Measurements from ENCODE around the gene CLEC10A. TPM values are rescaled to one million over a fixed set of nuclear protein-coding genes. Genes with fewer than 3 reads are reported as not detected.

Gene CLEC10A
- total RNA-seq, 2 donors from 2014 or later = 0.55 to 5.7 TPM

GRCh38 chr17:7108981-7109380, 28.9 kb upstream of the CLEC10A start:
- Histone ChIP-seq H3K4me3 (no peak overlapping the region), H3K27me3 (replicated peaks; ENCODE audit: insufficient read depth) (no peaks in the 10 kb centered on the region), H3K27ac (no peak overlapping the region), H3K9me3 (no peaks in the 10 kb centered on the region), H3K4me1 (replicated peaks) (no peaks in the 10 kb centered on the region), H3K36me3 (no peaks in the 10 kb centered on the region)
- intact Hi-C loops (cut with DNase I) = no loop called here
- TF ChIP-seq POLR2A (IDR thresholded peaks at IDR 0.05) (no peak), POLR2AphosphoS5 (IDR thresholded peaks at IDR 0.05) (no peak), CTCF (IDR thresholded peaks at IDR 0.05) (no peak)
- no peak for DNase-seq (ENCODE audit: low spot score)
- 90% methylated on average over 9 of the region's 9 CpGs for WGBS

GRCh38 chr17:7108560-7108925, 28.5 kb upstream of the CLEC10A start:
- Histone ChIP-seq H3K9me3 (no peaks in the 10 kb centered on the region), H3K27ac (no peak overlapping the region), H3K4me3 (no peak overlapping the region), H3K4me1 (replicated peaks) (no peaks in the 10 kb centered on the region), H3K27me3 (replicated peaks; ENCODE audit: insufficient read depth) (no peaks in the 10 kb centered on the region), H3K36me3 (no peaks in the 10 kb centered on the region)
- WGBS = 89% methylated on average over 10 of the region's 10 CpGs
- TF ChIP-seq POLR2A (IDR thresholded peaks at IDR 0.05) = no peak
- TF ChIP-seq CTCF (IDR thresholded peaks at IDR 0.05) = no peak
- no peak for TF ChIP-seq POLR2AphosphoS5 (IDR thresholded peaks at IDR 0.05)
- no peak for DNase-seq (ENCODE audit: low spot score)
- intact Hi-C loops (cut with DNase I) = no loop called here

DNA sequence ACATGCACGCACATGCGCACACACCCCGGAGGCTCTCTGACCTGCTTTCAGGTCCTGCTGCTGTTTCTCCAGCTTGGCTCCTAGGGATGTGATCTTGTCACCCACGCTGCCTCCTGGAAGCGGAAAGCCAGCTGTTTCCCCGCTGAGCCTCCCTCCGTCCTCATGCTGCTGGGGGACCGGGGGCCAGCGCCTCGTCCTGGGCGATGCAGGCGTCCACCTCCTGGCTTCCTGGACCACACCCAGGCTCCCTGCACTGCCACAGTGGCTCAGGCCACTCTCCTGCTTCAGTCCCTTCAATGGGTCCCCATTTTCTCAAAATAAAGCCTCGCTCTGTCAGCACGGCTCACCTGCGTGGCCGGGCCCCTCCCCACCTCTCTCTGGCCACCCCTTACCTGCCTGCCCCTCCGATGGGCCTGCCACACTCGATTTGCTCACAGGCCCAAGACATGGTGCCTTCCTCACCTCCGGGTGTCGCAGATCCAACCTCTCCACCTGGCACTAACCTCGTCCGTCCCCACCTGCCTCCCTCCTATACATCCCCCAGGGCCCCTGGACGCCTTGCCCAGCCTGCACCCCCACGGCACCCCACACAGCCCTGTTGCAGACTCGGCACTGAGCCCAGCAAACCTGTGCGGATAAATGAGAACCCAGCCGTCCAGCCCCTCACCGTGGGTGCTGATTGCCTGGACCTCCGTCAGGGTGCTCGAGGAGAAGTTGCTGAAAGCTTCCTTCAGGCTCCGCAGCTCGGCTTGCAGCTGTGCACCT, 27.9 kb upstream of the CLEC10A start:
- no peak for DNase-seq (ENCODE audit: low spot score)
- no peak for TF ChIP-seq CTCF (IDR thresholded peaks at IDR 0.05)
- no peak for TF ChIP-seq POLR2AphosphoS5 (IDR thresholded peaks at IDR 0.05)
- no peak for TF ChIP-seq POLR2A (IDR thresholded peaks at IDR 0.05)

GRCh38 chr17:7107012-7107754, 27.1 kb upstream of the CLEC10A start:
- H3K9me3 ChIP-seq = no peaks in the 10 kb centered on the region
- no peaks in the 10 kb centered on the region for H3K4me1 ChIP-seq (replicated peaks)
- WGBS = 80% methylated on average over 20 of the region's 20 CpGs
- no peak overlapping the region for H3K4me3 ChIP-seq
- DNase-seq (ENCODE audit: low spot score) = no peak
- TF ChIP-seq POLR2A (IDR thresholded peaks at IDR 0.05) (no peak), POLR2AphosphoS5 (IDR thresholded peaks at IDR 0.05) (no peak), CTCF (IDR thresholded peaks at IDR 0.05) (no peak)
- intact Hi-C loops (cut with DNase I) = no loop called here
- no peak overlapping the region for H3K27ac ChIP-seq
- H3K27me3 ChIP-seq (replicated peaks; ENCODE audit: insufficient read depth) = no peaks in the 10 kb centered on the region
- no peaks in the 10 kb centered on the region for H3K36me3 ChIP-seq

More for the DNA sequence above, 27.9 kb upstream of the CLEC10A start:
- Histone ChIP-seq H3K27ac (no peak overlapping the region), H3K36me3 (no peaks in the 10 kb centered on the region), H3K27me3 (replicated peaks; ENCODE audit: insufficient read depth) (no peaks in the 10 kb centered on the region), H3K4me3 (no peak overlapping the region), H3K9me3 (no peaks in the 10 kb centered on the region), H3K4me1 (replicated peaks) (no peaks in the 10 kb centered on the region)
- intact Hi-C loops (cut with DNase I) = no loop called here
- 81% methylated on average over 32 of the region's 32 CpGs for WGBS
